ENCODE measurements around the gene LARGE1.

- TF ChIP-seq CTCF (CRISPR knock-in tag; IDR thresholded peaks at IDR 0.05) (no peak), MNT (IDR thresholded peaks at IDR 0.05) (no peak), RFXAP (CRISPR knock-in tag; IDR thresholded peaks at IDR 0.05; ENCODE audit: borderline replicate concordance) (no peak), HDAC6 (IDR thresholded peaks at IDR 0.05; ENCODE audit: low read depth, low read length) (no peak), IRF2 (CRISPR knock-in tag; IDR thresholded peaks at IDR 0.05) (no peak), CENPX (CRISPR knock-in tag; IDR thresholded peaks at IDR 0.05) (no peak), TIGD3 (CRISPR knock-in tag; IDR thresholded peaks at IDR 0.05; ENCODE audit: borderline replicate concordance) (no peak), ZKSCAN8 (CRISPR knock-in tag; IDR thresholded peaks at IDR 0.05; ENCODE audit: borderline replicate concordance) (no peak), MAFG (CRISPR knock-in tag; IDR thresholded peaks at IDR 0.05) (no peak), ATF6 (CRISPR knock-in tag; conservative IDR thresholded peaks at IDR 0.05) (no peak), ZNF24 (IDR thresholded peaks at IDR 0.05) (no peak), MEF2D (CRISPR knock-in tag; IDR thresholded peaks at IDR 0.05) (no peak), RAD51 (IDR thresholded peaks at IDR 0.05; ENCODE audit: borderline replicate concordance) (no peak), HDAC2 (CRISPR knock-in tag; IDR thresholded peaks at IDR 0.05) (no peak)
Measured at GRCh38 chr22:33772745-33773144, 147.5 kb downstream of the LARGE1 start.
